ENCODE data around the gene CHRD. TPM values are rescaled to one million over a fixed set of nuclear protein-coding genes. Genes with fewer than 3 reads are reported as not detected.

Gene CHRD
- total RNA-seq, 4 donors from 2014 or later = 29.1 to 44.6 (median 34.3) TPM

DNA sequence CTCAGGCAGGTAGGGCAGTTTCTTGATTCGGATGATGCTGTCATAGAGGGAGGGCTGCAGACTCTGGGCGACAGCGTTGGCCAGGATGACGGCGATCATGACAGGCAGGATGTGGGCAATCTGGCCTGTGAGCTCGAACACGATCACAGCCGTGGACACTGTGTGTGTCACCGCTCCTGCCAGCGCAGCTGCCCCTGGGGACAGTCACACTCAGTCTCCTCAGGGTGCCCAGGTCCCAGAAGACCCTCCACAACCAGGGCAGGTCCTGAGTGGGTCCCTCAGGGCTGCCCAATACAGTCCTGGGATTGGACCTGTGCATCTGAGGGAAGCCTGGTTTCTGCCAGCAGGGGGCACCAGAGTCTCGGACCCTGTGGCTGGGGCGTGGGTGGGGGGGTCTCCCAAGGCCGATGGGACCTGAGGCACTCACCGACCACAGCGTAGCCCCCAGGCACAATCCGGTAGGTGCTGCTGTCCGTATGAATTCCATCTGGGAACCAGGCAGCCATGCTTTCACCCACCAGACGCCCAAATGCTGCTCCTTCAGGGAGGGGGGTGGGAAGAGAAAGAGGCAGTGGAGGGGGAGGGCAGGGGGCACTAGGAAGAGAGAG lies 25.6 kb upstream of the CHRD start:
- Histone ChIP-seq H3K4me3 (no peak overlapping the region), H3K9me3 (no peaks in the 10 kb centered on the region), H3K27me3 (no peaks in the 10 kb centered on the region), H3K27ac (peak overlapping the region in 2 of 4 donors; percentile 34 to 73), H3K36me3 (peaks cover 0 to 64% (median 0%) of the 10 kb centered on the region in 3 donors), H3K4me1 (peaks cover 0 to 76% (median 17%) of the 10 kb centered on the region in 4 donors)
- 45 to 54% methylated on average over 8 to 13 of the region's 18 CpGs for WGBS, 2 donors
- DNase-seq (ENCODE audit: low spot score in 2 of 2) = peak in 1 of 2 donors; percentile 50
- TF ChIP-seq EP300 (IDR thresholded peaks at IDR 0.05) = no peak
- TF ChIP-seq, protein P1, sequence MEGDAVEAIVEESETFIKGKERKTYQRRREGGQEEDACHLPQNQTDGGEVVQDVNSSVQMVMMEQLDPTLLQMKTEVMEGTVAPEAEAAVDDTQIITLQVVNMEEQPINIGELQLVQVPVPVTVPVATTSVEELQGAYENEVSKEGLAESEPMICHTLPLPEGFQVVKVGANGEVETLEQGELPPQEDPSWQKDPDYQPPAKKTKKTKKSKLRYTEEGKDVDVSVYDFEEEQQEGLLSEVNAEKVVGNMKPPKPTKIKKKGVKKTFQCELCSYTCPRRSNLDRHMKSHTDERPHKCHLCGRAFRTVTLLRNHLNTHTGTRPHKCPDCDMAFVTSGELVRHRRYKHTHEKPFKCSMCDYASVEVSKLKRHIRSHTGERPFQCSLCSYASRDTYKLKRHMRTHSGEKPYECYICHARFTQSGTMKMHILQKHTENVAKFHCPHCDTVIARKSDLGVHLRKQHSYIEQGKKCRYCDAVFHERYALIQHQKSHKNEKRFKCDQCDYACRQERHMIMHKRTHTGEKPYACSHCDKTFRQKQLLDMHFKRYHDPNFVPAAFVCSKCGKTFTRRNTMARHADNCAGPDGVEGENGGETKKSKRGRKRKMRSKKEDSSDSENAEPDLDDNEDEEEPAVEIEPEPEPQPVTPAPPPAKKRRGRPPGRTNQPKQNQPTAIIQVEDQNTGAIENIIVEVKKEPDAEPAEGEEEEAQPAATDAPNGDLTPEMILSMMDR (IDR thresholded peaks at IDR 0.05) = peak; percentile 56 to 75 (median 66)

DNA sequence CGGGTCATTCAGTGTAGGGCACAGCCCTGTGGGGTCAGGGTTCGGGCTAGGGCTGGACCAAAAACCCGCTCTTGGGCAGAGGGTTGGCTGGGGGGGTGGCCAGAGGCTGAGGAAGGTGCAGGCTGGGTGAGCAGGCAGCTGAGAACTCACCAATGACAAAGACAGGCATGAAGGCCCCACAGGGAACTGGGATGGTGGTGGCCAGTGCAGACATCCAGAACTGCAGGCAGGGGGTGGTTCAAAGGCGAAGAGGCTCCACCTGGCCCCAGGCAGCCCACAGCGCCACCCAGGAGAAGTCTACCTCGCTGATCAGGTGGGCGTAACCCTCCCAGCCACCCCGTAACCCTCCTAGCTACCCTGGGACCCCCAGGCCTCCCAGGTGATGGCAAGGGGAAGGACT lies 25.1 kb upstream of the CHRD start:
- H3K27me3 ChIP-seq = no peaks in the 10 kb centered on the region
- H3K9me3 ChIP-seq = no peaks in the 10 kb centered on the region
- WGBS, 2 donors = 75% methylated on average over 8 of the region's 8 CpGs
- peak overlapping the region in 2 of 4 donors; percentile 55 to 73 for H3K27ac ChIP-seq
- H3K4me3 ChIP-seq = no peak overlapping the region
- TF ChIP-seq, protein P1 (IDR thresholded peaks at IDR 0.05) = no peak
- TF ChIP-seq POLR2A (IDR thresholded peaks at IDR 0.05) (no peak), EP300 (IDR thresholded peaks at IDR 0.05) (no peak)
- peaks cover 0 to 64% (median 0%) of the 10 kb centered on the region in 3 donors for H3K36me3 ChIP-seq
- H3K4me1 ChIP-seq = peaks cover 0 to 79% (median 20%) of the 10 kb centered on the region in 4 donors
- no peak for DNase-seq (ENCODE audit: low spot score in 2 of 2)

DNA sequence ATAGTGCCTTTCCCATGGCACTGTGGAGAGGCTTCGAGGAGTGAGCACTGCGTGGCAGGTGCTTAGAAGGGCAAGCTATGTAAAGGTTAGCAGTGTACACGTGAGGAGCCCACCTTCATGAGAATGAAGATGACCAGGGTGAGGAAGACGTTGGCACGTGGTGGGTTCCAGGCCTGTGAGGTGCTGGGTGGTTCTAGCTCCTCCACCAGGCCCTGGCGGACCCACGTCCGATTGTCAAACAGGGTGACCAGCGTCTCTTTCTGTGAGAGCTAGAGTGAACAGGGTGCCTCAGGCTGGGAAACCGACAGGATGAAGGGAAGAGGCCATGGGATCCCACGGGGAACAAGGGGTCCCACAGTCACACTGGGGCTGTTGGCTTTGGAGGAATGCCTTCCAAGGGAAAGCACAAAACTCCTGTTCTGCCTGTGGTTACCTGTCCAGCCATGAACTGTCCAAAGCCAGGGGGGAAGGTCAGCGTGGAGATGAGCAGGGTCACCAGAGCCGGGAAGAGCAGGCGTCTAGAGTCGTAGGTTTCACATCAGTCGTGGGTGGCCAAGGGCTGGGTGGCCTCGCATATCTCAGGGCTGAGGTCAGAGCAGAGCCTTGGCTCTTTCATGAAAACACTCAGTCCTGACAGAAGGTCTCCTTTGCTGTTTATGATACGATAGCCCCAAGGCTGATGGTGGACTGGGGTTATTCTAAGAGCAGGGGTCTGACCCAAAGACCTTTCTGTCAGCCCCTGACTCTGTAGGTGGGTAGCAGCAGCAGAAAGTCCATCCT lies 24.4 kb upstream of the CHRD start:
- H3K4me3 ChIP-seq = no peak overlapping the region
- peak overlapping the region in 3 of 4 donors; percentile 15 to 73 (median 55) for H3K27ac ChIP-seq
- peaks cover 0 to 79% (median 25%) of the 10 kb centered on the region in 4 donors for H3K4me1 ChIP-seq
- TF ChIP-seq POLR2A (IDR thresholded peaks at IDR 0.05) = no peak
- TF ChIP-seq, protein P1 (IDR thresholded peaks at IDR 0.05) = no peak
- peak in 1 of 2 donors; percentile 3 for TF ChIP-seq EP300 (IDR thresholded peaks at IDR 0.05)
- H3K9me3 ChIP-seq = no peaks in the 10 kb centered on the region
- 58% methylated on average over 18 of the region's 18 CpGs for WGBS, 2 donors
- no peak for DNase-seq (ENCODE audit: low spot score in 2 of 2)
- H3K27me3 ChIP-seq = no peaks in the 10 kb centered on the region
- peaks cover 0 to 64% (median 0%) of the 10 kb centered on the region in 3 donors for H3K36me3 ChIP-seq

DNA sequence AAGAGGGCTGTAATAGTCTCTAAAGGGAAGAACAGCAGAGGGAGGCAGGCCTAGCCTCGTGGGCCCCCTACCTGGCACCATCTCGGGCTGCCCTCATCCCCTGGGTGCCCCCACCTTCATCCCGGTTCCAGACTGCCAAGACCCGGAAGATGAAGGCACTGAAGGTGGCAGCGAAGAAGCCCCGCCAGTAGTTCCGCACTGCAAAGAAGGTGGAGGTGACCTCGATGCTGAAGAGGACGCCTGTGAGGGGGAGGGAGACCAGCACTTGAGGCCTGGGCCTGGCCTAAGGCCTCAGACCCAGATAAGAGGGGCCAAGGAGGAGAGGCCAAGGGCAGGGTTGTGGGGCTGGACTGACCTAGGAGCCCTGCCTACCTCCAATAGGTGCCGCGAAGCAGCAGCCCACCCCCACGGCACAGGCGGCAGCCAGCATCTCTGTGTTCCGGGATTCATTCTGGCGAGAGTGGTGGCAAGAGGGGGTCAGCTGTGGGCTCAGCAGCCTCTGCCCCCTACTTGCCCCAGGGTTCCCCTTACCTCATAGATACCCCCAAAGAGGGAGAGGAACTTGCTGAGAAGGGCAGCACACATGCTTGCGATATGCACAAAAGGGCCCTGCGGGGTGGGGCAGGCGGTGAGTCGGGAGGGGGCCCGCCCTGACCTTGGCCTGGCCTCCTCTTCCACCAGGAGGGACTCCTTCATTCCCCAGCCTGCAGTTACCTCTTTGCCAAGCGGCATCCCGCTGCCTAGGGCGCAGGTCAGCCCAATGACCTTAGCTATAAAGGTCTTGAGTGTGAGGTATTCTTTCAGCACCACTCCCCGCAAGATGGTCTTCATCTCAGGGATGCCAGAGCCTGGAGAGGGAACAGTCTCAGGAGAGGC lies 22.4 kb upstream of the CHRD start:
- Histone ChIP-seq H3K4me3 (no peak overlapping the region), H3K36me3 (peaks cover 0 to 60% (median 0%) of the 10 kb centered on the region in 3 donors), H3K4me1 (peaks cover 0 to 65% (median 17%) of the 10 kb centered on the region in 4 donors), H3K27ac (peak overlapping the region in 2 of 4 donors; percentile 92 to 100), H3K9me3 (no peaks in the 10 kb centered on the region), H3K27me3 (no peaks in the 10 kb centered on the region)
- DNase-seq (ENCODE audit: low spot score in 2 of 2) = no peak
- TF ChIP-seq, protein P1 (IDR thresholded peaks at IDR 0.05) = no peak
- TF ChIP-seq EP300 (IDR thresholded peaks at IDR 0.05) = no peak
- 87 to 89% methylated on average over 7 to 24 of the region's 24 CpGs for WGBS, 2 donors

Measured in tibial nerve (tissue), 4 donors.